Fibroblast of the aortic adventitia (primary cell): Measurements from ENCODE around the gene CSAD. TPM values are rescaled to one million over a fixed set of nuclear protein-coding genes. Genes with fewer than 3 reads are reported as not detected.

Experiments
- DNase-seq: peaks from one replicate; pipeline ENCODE4 v3.0.0-alpha.2; 2010; ENCODE audit warnings: low read depth
- H3K4me3 ChIP-seq: 2 replicates; pipeline ENCODE4 v1.5.1; 2011; ENCODE audit warnings: low read depth, mild to moderate bottlenecking, control low read depth, low read length, moderate library complexity
- CTCF ChIP-seq: IDR thresholded peaks from 2 replicates; pipeline ENCODE4 v1.5.1; 2011; ENCODE audit warnings: mild to moderate bottlenecking, low read length, control low read depth, inconsistent platforms; ENCODE audit not compliant: insufficient read depth
- total RNA-seq: library from RNA; depleted of rRNA; stranded (reverse); fragments of >200 nt; gene quantifications from 2 replicates; pipeline ENCODE4 v1.2.3, GENCODE V29; 2012; ENCODE audit warnings: low replicate concordance

Gene CSAD
- total RNA-seq, 1 donor, result 8.7 TPM

DNA sequence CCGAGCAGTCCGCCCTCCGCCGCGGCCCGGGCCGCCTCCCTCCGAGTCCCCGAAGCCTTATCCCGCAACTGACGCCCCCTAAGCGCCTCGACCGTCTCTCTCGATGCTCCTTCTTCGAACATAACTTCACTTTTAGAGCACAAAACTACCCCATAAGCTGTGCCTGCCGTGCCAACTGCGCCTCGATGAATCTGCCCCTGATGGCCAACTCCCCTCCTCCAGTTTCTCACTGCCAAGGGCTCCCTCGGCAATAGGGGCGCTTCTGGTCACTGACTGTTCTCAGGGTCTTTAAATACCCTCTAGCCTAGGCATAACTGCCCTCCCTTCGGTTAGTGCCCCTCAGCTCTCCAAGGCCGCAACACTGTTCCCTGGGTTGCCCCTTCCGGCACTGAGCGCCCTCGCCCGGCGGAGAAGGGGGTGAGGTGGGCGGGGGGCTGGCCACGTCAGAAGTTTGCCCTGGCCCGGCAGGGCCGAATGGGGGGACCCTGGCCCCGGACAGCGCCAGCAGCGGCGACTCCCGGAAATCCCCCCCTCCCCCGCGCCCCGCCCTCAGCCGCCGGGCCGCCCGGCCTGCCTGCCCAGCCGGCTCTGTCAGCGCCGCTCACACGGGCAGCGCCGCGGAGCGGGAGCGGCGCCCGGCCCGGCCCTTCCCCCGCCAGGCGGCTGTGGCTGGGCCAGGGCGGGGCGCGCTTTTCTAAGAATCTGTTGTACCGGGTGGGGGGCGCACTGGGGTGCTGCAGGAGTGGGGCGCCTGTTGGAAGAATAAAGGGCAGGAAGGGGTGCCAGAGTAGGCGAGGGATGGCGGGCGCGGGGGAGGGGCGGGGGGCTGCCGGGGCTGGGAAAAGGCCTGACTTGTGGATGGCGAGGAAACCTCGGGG, 40.7 kb upstream of the CSAD start:
- peak; percentile 44 for DNase-seq
- TF ChIP-seq CTCF, result no peak
- peak overlapping the region; percentile 63 for H3K4me3 ChIP-seq

GRCh38 chr12:53220694-53221202, 40.0 kb upstream of the CSAD start:
- peak overlapping the region; percentile 89 for H3K4me3 ChIP-seq
- no peak for TF ChIP-seq CTCF
- peak; percentile 89 for DNase-seq

- H3K4me3 ChIP-seq, result peak overlapping the region; percentile 89
- DNase-seq, result peak; percentile 77
- TF ChIP-seq CTCF, result no peak
Observed at GRCh38 chr12:53219956-53220693, 39.4 kb upstream of the CSAD start.

- no peak for TF ChIP-seq CTCF
- DNase-seq, result peak; percentile 63
- peak overlapping the region; percentile 89 for H3K4me3 ChIP-seq
Observed at GRCh38 chr12:53219292-53219955, 38.7 kb upstream of the CSAD start.

DNA sequence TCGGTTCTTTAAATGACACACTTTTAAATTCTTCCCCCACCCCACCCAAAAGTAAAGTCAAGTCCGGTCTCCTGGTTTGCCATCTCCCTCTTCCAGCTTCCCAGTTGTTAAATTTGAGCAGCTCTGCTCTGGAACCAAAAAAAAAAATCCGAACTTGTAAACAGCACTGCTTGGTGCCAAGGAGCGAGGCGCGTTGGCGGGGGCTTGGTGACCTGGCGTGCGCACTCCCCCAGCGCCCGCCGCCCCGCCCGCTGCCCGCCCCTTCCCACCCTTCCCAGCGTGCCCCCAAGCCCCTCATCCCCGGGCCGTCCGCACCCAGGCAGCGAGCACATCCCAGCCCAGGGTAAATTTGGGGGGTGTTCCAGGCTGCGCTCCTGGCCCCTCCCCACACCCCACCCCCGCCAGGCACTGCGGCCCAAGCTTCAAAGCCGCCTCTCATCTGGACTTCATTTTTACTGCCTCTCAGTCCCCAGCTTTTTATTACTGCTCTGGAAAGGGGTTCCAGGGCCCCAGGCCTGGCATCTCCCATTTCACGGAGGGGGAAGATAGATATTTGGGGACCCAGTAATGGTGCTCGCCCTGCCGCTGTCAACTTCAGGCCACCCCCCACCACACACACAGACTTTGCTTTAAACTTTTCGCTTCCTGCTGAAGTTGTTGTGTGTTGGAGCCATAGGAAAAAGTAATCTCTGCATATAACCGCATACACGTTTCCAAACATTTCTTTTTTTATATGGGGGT, 38.0 kb upstream of the CSAD start:
- no peak for TF ChIP-seq CTCF
- peak; percentile 66 for DNase-seq
- H3K4me3 ChIP-seq, result peak overlapping the region; percentile 89

GRCh38 chr12:53217931-53218307, 37.2 kb upstream of the CSAD start:
- DNase-seq, result peak; percentile 31

More at GRCh38 chr12:53217931-53218307, 37.2 kb upstream of the CSAD start:
- TF ChIP-seq CTCF, result no peak
- peak overlapping the region; percentile 89 for H3K4me3 ChIP-seq
